Peyer's patch (tissue), 4 donors: Measurements from ENCODE around the gene ILKAP.

Experiments used
- CTCF ChIP-seq, 6 experiments: fragments of 450-650 bp in 4 of 6; fragments of 200-600 bp in 2 of 6; sonication (generic) in 1 of 6; IDR thresholded peaks; one replicate each; pipeline ENCODE4 v1.5.1; 2017 to 2019; ENCODE audit warnings: antibody characterized with exemption in 6 of 6, mild to moderate bottlenecking in 3 of 6, moderate library complexity in 1 of 6
- POLR2A ChIP-seq, 2 donors: fragments of 450-650 bp; IDR thresholded peaks; one replicate each; pipeline ENCODE4 v1.5.1; 2017; ENCODE audit warnings: antibody characterized with exemption in 2 of 2, mild to moderate bottlenecking in 2 of 2, moderate library complexity in 2 of 2

GRCh38 chr2:238135601-238136150 lies 67.8 kb downstream of the ILKAP start:
- TF ChIP-seq CTCF (IDR thresholded peaks at IDR 0.05) (no peak), POLR2A (IDR thresholded peaks at IDR 0.05) (no peak)
